ENCODE data around the gene KIF19. TPM values are rescaled to one million over a fixed set of nuclear protein-coding genes. Genes with fewer than 3 reads are reported as not detected.

Gene KIF19
- total RNA-seq, 1 experiment from 2014 or later, result not detected

- ChIA-PET POLR2A (ENCODE audit: unreplicated experiment) (no interaction called here), CTCF (interaction anchor here (0.6 to 1.4 kb wide), 3 partner anchors 14 to 59 kb away, joined by 3 to 7 read pairs (median 4); no protein-coding TSS in a partner anchor)
- Histone ChIP-seq H3K27ac (ENCODE audit: low read length) (peak overlapping the region; percentile 21), H3K4me2 (ENCODE audit: low read length) (peak overlapping the region; percentile 58), H3K9me2 (replicated peaks; ENCODE audit: low read length) (no peaks in the 10 kb centered on the region), H3K36me3 (ENCODE audit: low read depth, low read length) (no peaks in the 10 kb centered on the region), H3K27me3 (ENCODE audit: low read length) (no peaks in the 10 kb centered on the region), H4K20me1 (ENCODE audit: low read length) (no peaks in the 10 kb centered on the region), H3F3A (ENCODE audit: low read length, unreplicated experiment) (no peaks in the 10 kb centered on the region), H2AFZ (ENCODE audit: low read length) (peak overlapping the region; percentile 79; the same call in 1 of the 2 replicates), H3K4me3 (ENCODE audit: low read length) (no peak overlapping the region), H3K9me3 (ENCODE audit: low read length) (no peaks in the 10 kb centered on the region), H3K79me2 (ENCODE audit: low read length) (no peaks in the 10 kb centered on the region), H3K4me1 (ENCODE audit: insufficient read depth, low read length) (peaks cover 17% of the 10 kb centered on the region), H3K9ac (ENCODE audit: low read length) (no peak overlapping the region)
- no TSS peak for BruUV-seq (replicated peaks)
- intact Hi-C loops (cut with micrococcal nuclease), result no loop called here
- ATAC-seq (peak; percentile 29), DNase-seq (no peak)
- TF ChIP-seq, protein P1, sequence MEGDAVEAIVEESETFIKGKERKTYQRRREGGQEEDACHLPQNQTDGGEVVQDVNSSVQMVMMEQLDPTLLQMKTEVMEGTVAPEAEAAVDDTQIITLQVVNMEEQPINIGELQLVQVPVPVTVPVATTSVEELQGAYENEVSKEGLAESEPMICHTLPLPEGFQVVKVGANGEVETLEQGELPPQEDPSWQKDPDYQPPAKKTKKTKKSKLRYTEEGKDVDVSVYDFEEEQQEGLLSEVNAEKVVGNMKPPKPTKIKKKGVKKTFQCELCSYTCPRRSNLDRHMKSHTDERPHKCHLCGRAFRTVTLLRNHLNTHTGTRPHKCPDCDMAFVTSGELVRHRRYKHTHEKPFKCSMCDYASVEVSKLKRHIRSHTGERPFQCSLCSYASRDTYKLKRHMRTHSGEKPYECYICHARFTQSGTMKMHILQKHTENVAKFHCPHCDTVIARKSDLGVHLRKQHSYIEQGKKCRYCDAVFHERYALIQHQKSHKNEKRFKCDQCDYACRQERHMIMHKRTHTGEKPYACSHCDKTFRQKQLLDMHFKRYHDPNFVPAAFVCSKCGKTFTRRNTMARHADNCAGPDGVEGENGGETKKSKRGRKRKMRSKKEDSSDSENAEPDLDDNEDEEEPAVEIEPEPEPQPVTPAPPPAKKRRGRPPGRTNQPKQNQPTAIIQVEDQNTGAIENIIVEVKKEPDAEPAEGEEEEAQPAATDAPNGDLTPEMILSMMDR (conservative IDR thresholded peaks at IDR 0.05; ENCODE audit: low read depth, low read length), result no peak
- TF ChIP-seq EZH2phosphoT487 (IDR thresholded peaks at IDR 0.05; ENCODE audit: borderline replicate concordance, low read length) (no peak), EZH2 (IDR thresholded peaks at IDR 0.05; ENCODE audit: low read length, unreplicated experiment) (no peak)
These were observed 68.4 kb downstream of the KIF19 start for GRCh38 chr17:74394275-74394950.

DNA sequence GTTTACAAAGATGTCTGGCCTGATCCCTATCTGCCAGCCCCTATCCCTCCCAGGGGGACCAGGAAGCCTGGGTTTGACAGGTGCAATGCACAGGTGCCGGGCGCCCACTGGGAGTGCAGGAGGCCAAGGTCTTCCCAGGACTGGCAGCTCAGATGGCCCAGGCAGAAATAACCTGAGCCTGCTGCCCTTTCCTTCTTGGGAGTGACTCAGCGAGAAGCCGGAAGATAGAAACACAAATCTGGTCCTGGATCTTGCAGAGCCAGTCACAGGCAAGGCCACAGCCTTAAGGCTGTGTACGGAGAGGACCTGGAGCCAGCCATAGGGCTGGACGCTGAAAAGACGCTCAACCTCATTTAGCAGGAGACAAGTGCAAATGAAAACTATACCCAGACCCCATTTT, 69.0 kb downstream of the KIF19 start:
- Histone ChIP-seq H3K36me3 (ENCODE audit: low read depth, low read length) (no peaks in the 10 kb centered on the region), H3K4me1 (ENCODE audit: insufficient read depth, low read length) (peaks cover 17% of the 10 kb centered on the region), H4K20me1 (ENCODE audit: low read length) (no peaks in the 10 kb centered on the region), H3F3A (ENCODE audit: low read length, unreplicated experiment) (no peaks in the 10 kb centered on the region), H3K9ac (ENCODE audit: low read length) (no peak overlapping the region), H3K27me3 (ENCODE audit: low read length) (no peaks in the 10 kb centered on the region), H2AFZ (ENCODE audit: low read length) (peak overlapping the region; percentile 79), H3K9me2 (replicated peaks; ENCODE audit: low read length) (no peaks in the 10 kb centered on the region), H3K4me3 (ENCODE audit: low read length) (no peak overlapping the region), H3K27ac (ENCODE audit: low read length) (peak overlapping the region; percentile 21), H3K9me3 (ENCODE audit: low read length) (no peaks in the 10 kb centered on the region), H3K4me2 (ENCODE audit: low read length) (peak overlapping the region; percentile 58), H3K79me2 (ENCODE audit: low read length) (no peaks in the 10 kb centered on the region)
- TF ChIP-seq EZH2phosphoT487 (IDR thresholded peaks at IDR 0.05; ENCODE audit: borderline replicate concordance, low read length) (no peak), EZH2 (IDR thresholded peaks at IDR 0.05; ENCODE audit: low read length, unreplicated experiment) (no peak)
- TF ChIP-seq, protein P1 (conservative IDR thresholded peaks at IDR 0.05; ENCODE audit: low read depth, low read length), result no peak
- ChIA-PET CTCF (interaction anchor here (1.4 kb wide), 1 partner anchor 59 kb away, joined by 3 read pairs; no protein-coding TSS in a partner anchor), POLR2A (ENCODE audit: unreplicated experiment) (no interaction called here)
- DNase-seq, result peak; percentile 81
- intact Hi-C loops (cut with micrococcal nuclease), result no loop called here
- no TSS peak for BruUV-seq (replicated peaks)
- ATAC-seq, result peak; percentile 92

- H3K27ac ChIP-seq (ENCODE audit: low read length), result no peak overlapping the region
- ChIA-PET POLR2A (ENCODE audit: unreplicated experiment) (no interaction called here), CTCF (no interaction called here)
- H3K9me2 ChIP-seq (replicated peaks; ENCODE audit: low read length), result no peaks in the 10 kb centered on the region
- H3K36me3 ChIP-seq (ENCODE audit: low read depth, low read length), result no peaks in the 10 kb centered on the region
- peaks cover 17% of the 10 kb centered on the region for H3K4me1 ChIP-seq (ENCODE audit: insufficient read depth, low read length)
- no peak for TF ChIP-seq EZH2phosphoT487 (IDR thresholded peaks at IDR 0.05; ENCODE audit: borderline replicate concordance, low read length)
- TF ChIP-seq EZH2 (IDR thresholded peaks at IDR 0.05; ENCODE audit: low read length, unreplicated experiment), result no peak
- TF ChIP-seq, protein P1 (conservative IDR thresholded peaks at IDR 0.05; ENCODE audit: low read depth, low read length), result no peak
- intact Hi-C loops (cut with micrococcal nuclease), result no loop called here
- H3F3A ChIP-seq (ENCODE audit: low read length, unreplicated experiment), result no peaks in the 10 kb centered on the region
- ATAC-seq (no peak), DNase-seq (no peak)
- H3K4me3 ChIP-seq (ENCODE audit: low read length), result no peak overlapping the region
- no peak overlapping the region for H3K4me2 ChIP-seq (ENCODE audit: low read length)
- no TSS peak for BruUV-seq (replicated peaks)
- H3K27me3 ChIP-seq (ENCODE audit: low read length), result no peaks in the 10 kb centered on the region
- H3K79me2 ChIP-seq (ENCODE audit: low read length), result no peaks in the 10 kb centered on the region
- H3K9ac ChIP-seq (ENCODE audit: low read length), result no peak overlapping the region
- no peak overlapping the region for H2AFZ ChIP-seq (ENCODE audit: low read length)
- no peaks in the 10 kb centered on the region for H3K9me3 ChIP-seq (ENCODE audit: low read length)
- no peaks in the 10 kb centered on the region for H4K20me1 ChIP-seq (ENCODE audit: low read length)
These were observed 70.5 kb downstream of the KIF19 start for GRCh38 chr17:74396567-74396966.
